ENCODE measurements around the gene ZNF219. TPM values are rescaled to one million over a fixed set of nuclear protein-coding genes. Genes with fewer than 3 reads are reported as not detected.

Gene ZNF219
- polyA plus RNA-seq, 1 donor from 2014 or later = 40.6 TPM

DNA sequence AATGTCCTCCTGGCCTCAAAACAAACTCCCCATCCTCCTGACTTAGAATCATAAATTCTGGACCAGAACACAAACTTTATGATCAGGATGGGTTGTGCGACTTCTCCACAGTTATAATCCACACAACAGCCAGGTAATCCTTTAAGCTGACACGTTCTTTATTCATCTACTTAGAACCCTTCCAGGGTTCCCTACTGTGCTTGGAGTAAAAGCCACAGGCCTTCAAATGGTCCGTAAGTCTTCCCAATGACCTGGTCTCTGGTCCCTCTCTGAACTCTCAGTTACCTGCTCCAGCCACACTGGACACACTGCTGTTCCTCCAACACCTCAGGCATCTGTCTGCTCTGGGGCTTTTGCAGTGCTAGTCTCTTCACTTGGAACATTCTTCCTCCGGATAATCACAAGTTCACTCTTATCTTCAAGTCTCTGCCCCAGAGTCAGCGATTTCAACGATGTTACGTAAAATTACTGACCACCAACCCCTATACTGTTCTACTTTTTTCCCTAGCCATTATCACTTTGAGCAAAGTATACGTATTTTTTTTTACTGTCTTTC, 58.0 kb downstream of the ZNF219 start:
- H3K36me3 ChIP-seq (ENCODE audit: insufficient read depth, low read length) = no peaks in the 10 kb centered on the region

More for the DNA sequence above, 58.0 kb downstream of the ZNF219 start:
- Histone ChIP-seq H3F3A (ENCODE audit: insufficient read depth, low read length, poor library complexity, severe bottlenecking) (no peaks in the 10 kb centered on the region), H3K4me3 (ENCODE audit: low read length) (no peak overlapping the region), H3K27me3 (ENCODE audit: insufficient read depth, low read depth, low read length) (no peaks in the 10 kb centered on the region), H3K9ac (ENCODE audit: low read length) (no peak overlapping the region), H3K27ac (ENCODE audit: low read length) (no peak overlapping the region), H2AFZ (ENCODE audit: low read depth, low read length) (no peak overlapping the region), H3K4me2 (ENCODE audit: low read length) (no peak overlapping the region), H3K79me2 (replicated peaks; ENCODE audit: insufficient read depth, low read length) (no peaks in the 10 kb centered on the region), H3K9me2 (ENCODE audit: insufficient read depth, low read length) (no peaks in the 10 kb centered on the region), H3K9me3 (ENCODE audit: low read length) (no peaks in the 10 kb centered on the region), H4K20me1 (ENCODE audit: insufficient read depth) (no peaks in the 10 kb centered on the region)
- TF ChIP-seq RAD21 (conservative IDR thresholded peaks at IDR 0.05) (no peak), TAF1 (IDR thresholded peaks at IDR 0.05; ENCODE audit: low read depth) (no peak), MXI1 (conservative IDR thresholded peaks at IDR 0.05; ENCODE audit: poor library complexity, severe bottlenecking) (no peak), EZH2 (IDR thresholded peaks at IDR 0.05; ENCODE audit: borderline replicate concordance, insufficient read depth, low read length, poor library complexity, severe bottlenecking) (no peak), POLR2AphosphoS5 (IDR thresholded peaks at IDR 0.05) (no peak), SMC3 (conservative IDR thresholded peaks at IDR 0.05; ENCODE audit: poor library complexity) (peak; percentile 6), EP300 (conservative IDR thresholded peaks at IDR 0.05; ENCODE audit: poor library complexity, severe bottlenecking) (no peak)
- TF ChIP-seq, protein P1, sequence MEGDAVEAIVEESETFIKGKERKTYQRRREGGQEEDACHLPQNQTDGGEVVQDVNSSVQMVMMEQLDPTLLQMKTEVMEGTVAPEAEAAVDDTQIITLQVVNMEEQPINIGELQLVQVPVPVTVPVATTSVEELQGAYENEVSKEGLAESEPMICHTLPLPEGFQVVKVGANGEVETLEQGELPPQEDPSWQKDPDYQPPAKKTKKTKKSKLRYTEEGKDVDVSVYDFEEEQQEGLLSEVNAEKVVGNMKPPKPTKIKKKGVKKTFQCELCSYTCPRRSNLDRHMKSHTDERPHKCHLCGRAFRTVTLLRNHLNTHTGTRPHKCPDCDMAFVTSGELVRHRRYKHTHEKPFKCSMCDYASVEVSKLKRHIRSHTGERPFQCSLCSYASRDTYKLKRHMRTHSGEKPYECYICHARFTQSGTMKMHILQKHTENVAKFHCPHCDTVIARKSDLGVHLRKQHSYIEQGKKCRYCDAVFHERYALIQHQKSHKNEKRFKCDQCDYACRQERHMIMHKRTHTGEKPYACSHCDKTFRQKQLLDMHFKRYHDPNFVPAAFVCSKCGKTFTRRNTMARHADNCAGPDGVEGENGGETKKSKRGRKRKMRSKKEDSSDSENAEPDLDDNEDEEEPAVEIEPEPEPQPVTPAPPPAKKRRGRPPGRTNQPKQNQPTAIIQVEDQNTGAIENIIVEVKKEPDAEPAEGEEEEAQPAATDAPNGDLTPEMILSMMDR (IDR thresholded peaks at IDR 0.05; ENCODE audit: poor library complexity, severe bottlenecking) = peak; percentile 18
- TF ChIP-seq, protein P2, sequence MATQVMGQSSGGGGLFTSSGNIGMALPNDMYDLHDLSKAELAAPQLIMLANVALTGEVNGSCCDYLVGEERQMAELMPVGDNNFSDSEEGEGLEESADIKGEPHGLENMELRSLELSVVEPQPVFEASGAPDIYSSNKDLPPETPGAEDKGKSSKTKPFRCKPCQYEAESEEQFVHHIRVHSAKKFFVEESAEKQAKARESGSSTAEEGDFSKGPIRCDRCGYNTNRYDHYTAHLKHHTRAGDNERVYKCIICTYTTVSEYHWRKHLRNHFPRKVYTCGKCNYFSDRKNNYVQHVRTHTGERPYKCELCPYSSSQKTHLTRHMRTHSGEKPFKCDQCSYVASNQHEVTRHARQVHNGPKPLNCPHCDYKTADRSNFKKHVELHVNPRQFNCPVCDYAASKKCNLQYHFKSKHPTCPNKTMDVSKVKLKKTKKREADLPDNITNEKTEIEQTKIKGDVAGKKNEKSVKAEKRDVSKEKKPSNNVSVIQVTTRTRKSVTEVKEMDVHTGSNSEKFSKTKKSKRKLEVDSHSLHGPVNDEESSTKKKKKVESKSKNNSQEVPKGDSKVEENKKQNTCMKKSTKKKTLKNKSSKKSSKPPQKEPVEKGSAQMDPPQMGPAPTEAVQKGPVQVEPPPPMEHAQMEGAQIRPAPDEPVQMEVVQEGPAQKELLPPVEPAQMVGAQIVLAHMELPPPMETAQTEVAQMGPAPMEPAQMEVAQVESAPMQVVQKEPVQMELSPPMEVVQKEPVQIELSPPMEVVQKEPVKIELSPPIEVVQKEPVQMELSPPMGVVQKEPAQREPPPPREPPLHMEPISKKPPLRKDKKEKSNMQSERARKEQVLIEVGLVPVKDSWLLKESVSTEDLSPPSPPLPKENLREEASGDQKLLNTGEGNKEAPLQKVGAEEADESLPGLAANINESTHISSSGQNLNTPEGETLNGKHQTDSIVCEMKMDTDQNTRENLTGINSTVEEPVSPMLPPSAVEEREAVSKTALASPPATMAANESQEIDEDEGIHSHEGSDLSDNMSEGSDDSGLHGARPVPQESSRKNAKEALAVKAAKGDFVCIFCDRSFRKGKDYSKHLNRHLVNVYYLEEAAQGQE (IDR thresholded peaks at IDR 0.05; ENCODE audit: borderline replicate concordance) = no peak

Small RNA genes lying within 50 kb of the gene (small RNA-seq; reads per million reads assigned to genes)
- gene RNU6-252P = 0 reads per million in 3 experiments

Other genes with a start within 250 kb of the ZNF219 start
- not detected in 2 replicates for gene RNASE3, start 207.3 kb downstream of the ZNF219 start, polyA plus RNA-seq
- 0.68 TPM in 1 of 2 replicates, not detected in the other for gene RNASE2, start 143.2 kb downstream of the ZNF219 start, polyA plus RNA-seq
- gene METTL17, start 108.7 kb downstream of the ZNF219 start, polyA plus RNA-seq = 231 and 281 TPM in 2 replicates
- gene SLC39A2, start 99.4 kb downstream of the ZNF219 start, polyA plus RNA-seq = not detected in 2 replicates
- gene NDRG2, start 73.6 kb downstream of the ZNF219 start, polyA plus RNA-seq = 30.8 and 43.3 TPM in 2 replicates
- not detected in 2 replicates for gene TPPP2, start 68.4 kb downstream of the ZNF219 start, polyA plus RNA-seq
- not detected in 2 replicates for gene RNASE13, start 63.8 kb downstream of the ZNF219 start, polyA plus RNA-seq
- not detected in 2 replicates for gene RNASE7, start 56.3 kb downstream of the ZNF219 start, polyA plus RNA-seq
- not detected in 2 replicates for gene RNASE8, start 40.8 kb downstream of the ZNF219 start, polyA plus RNA-seq
- gene ARHGEF40, start 28.4 kb downstream of the ZNF219 start, polyA plus RNA-seq = 28.9 and 32.4 TPM in 2 replicates
- gene TMEM253, start 2.4 kb upstream of the ZNF219 start, polyA plus RNA-seq = 0.26 TPM in 1 of 2 replicates, not detected in the other
- gene OR5AU1, start 57.4 kb upstream of the ZNF219 start, polyA plus RNA-seq = not detected in 2 replicates
- gene HNRNPC, start 170.8 kb upstream of the ZNF219 start, polyA plus RNA-seq = 1,176 and 1,189 TPM in 2 replicates
- gene RPGRIP1, start 181.4 kb upstream of the ZNF219 start, polyA plus RNA-seq = not detected in 2 replicates

All from neural cell (in vitro differentiated cells).